HG03045 (cell line): Measurements from ENCODE around the gene ATM.

ENCODE experiments used
- ATAC-seq: cut with Tn5 transposase; IDR thresholded peaks from one replicate; pipeline ENCODE4 v1.9.1; 2021; ENCODE audit warnings: mild to moderate bottlenecking, moderate library complexity; ENCODE audit not compliant: unreplicated experiment

ATM gene, protein sequence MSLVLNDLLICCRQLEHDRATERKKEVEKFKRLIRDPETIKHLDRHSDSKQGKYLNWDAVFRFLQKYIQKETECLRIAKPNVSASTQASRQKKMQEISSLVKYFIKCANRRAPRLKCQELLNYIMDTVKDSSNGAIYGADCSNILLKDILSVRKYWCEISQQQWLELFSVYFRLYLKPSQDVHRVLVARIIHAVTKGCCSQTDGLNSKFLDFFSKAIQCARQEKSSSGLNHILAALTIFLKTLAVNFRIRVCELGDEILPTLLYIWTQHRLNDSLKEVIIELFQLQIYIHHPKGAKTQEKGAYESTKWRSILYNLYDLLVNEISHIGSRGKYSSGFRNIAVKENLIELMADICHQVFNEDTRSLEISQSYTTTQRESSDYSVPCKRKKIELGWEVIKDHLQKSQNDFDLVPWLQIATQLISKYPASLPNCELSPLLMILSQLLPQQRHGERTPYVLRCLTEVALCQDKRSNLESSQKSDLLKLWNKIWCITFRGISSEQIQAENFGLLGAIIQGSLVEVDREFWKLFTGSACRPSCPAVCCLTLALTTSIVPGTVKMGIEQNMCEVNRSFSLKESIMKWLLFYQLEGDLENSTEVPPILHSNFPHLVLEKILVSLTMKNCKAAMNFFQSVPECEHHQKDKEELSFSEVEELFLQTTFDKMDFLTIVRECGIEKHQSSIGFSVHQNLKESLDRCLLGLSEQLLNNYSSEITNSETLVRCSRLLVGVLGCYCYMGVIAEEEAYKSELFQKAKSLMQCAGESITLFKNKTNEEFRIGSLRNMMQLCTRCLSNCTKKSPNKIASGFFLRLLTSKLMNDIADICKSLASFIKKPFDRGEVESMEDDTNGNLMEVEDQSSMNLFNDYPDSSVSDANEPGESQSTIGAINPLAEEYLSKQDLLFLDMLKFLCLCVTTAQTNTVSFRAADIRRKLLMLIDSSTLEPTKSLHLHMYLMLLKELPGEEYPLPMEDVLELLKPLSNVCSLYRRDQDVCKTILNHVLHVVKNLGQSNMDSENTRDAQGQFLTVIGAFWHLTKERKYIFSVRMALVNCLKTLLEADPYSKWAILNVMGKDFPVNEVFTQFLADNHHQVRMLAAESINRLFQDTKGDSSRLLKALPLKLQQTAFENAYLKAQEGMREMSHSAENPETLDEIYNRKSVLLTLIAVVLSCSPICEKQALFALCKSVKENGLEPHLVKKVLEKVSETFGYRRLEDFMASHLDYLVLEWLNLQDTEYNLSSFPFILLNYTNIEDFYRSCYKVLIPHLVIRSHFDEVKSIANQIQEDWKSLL (N-terminal part only)

DNA sequence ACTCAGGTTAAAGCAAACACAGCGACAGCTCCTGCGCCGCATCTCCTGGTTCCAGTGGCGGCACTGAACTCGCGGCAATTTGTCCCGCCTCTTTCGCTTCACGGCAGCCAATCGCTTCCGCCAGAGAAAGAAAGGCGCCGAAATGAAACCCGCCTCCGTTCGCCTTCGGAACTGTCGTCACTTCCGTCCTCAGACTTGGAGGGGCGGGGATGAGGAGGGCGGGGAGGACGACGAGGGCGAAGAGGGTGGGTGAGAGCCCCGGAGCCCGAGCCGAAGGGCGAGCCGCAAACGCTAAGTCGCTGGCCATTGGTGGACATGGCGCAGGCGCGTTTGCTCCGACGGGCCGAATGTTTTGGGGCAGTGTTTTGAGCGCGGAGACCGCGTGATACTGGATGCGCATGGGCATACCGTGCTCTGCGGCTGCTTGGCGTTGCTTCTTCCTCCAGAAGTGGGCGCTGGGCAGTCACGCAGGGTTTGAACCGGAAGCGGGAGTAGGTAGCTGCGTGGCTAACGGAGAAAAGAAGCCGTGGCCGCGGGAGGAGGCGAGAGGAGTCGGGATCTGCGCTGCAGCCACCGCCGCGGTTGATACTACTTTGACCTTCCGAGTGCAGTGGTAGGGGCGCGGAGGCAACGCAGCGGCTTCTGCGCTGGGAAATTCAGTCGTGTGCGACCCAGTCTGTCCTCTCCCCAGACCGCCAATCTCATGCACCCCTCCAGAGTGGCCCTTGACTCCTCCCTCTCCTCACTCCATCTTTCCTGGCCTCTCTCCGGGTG is at the start of gene ATM, which contains the start of gene NPAT:
TSS of gene ATM (plus strand) at position 494 of the 774 bp plus-strand sequence. CDS start 4,558 bp downstream, outside the sequence.
TSS of gene NPAT (minus strand) at position 65 of the 774 bp plus-strand sequence. CDS start 102 bp downstream, outside the sequence.
- ATAC-seq: peak; percentile 87

DNA sequence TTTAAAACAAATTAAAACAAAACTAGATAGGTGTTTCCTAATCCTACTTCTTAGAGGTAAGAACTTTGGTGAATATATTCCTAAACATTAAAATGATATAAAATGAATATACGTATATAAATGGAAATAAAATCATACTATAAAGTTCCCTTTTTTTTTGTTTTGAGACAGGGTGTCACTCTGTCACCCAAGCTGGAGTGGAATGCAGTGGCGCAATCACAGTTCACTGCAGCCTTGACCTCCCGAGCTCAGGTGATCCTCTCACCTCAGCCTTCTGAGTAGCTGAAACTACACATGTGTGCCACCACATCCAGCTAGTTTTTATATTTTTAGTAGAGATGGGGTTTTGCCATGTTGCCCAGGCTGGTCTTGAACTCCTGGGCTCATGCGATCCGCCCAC is 45.3 kb upstream of the ATM start:
- no peak for ATAC-seq

DNA sequence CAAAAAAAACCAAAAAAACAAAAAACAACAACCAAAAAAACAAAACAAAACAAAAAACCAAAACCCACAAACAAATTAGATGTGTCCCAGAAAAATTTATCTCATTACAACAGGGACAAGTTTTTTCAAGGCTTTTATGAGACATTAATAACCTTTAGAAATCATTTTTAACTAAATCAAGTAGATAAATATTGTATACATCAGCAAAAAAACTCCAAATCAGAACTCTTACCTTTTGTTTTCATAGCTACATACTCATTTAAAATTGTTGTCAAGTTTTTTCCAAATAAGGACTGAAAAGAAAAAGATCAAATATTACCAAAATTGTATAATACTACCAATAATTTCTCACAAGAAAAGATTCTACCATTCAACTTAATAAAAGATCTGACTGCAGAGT is 29.1 kb upstream of the ATM start:
- no peak for ATAC-seq

DNA sequence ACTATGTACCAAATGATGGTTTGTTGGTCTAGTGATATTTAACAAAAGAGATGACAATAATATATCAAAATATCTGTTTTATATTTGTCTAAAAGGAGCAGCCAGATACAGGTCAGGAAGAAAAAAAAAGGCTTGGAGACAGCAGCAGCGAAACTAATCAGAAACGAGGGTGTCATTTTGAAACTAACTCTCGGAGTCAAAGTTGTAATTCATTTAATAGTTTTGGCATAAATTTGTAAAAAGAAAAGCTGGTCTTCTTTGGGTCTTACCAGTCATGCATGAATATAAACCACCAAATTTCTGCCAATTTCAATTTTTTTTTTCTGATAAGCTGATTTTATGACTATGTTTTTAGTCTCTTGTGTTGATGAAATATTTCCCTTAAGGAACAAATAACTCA is 26.0 kb upstream of the ATM start:
- no peak for ATAC-seq

DNA sequence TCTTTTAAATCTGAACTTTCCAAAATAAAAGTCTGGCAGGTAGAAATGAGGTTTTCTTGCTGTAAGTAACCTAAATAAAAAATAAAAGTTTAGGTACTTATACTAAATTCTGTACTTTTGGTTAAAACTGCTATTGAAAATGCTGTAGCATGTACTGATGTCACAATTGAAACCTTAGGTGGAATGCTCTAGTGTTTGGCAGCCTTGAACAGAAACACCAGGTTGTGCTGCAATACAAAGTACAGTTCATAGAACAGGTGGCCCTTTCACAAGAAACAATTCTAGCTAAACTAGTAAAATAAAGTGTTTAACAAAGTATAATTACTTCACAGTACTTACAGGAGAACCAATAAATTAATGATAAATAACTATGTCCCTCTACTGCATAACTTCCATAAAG is 25.5 kb upstream of the ATM start:
- no peak for ATAC-seq

DNA sequence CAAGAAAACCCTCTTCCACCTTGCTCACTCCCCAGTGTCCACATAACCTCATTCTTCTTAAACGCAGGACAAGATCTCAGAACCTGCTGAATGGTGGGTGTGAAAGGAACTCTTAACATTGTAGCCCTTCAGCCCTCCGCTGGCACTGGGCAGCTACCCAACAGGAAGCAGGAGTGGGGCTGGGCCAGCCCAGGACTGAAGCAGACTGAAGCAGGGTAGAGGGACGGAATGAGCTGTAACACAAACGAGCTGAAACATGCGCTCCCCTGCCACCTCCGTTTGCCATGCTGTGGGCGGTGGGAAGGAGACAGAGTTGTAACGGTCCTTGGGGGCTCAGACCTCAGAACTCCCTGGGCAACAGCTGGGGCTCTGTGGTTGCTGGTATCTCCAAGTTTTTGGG is 24.0 kb upstream of the ATM start:
- ATAC-seq: no peak

DNA sequence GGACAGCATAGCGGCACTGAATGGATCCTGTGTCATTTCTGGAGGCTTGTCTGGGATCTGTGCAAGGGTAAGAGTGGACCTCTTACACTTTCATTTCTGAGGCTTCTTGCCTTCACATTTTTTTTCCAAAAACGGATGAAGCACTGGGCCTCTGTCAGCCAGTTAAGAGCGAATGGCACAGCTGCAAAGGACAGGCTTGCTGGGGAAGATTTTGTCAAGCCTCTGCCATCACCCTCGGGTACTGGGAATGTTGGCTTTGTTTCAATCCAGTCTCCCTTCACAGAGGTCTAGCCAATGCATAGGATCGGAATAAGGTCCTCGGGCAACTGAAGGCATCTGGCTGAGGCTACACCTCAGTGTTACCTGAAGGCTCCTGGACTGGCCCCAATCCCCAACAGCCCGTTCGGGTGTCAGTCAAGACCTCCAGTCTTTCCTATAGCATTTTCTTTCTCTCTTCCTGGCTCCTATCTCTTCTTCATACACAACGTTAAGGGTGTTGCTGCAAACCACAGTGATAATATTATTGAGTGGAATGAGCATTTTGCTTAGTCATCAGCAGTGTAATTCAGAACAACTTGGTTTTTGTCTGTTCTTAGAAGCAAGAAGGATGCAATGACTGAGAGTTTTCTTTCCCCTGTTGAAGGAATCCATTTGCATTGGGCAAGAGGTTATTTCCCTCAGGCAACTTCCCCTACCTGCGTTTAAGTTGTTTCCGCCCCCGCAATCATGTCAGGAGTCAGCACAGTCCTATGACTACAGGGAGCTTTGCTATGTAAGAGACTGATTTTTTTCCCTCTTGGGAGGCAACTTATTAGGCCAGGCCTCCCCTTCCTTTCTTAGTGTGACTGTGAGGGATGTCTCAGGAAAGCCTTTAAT is 23.2 kb upstream of the ATM start:
- peak; percentile 75 for ATAC-seq

DNA sequence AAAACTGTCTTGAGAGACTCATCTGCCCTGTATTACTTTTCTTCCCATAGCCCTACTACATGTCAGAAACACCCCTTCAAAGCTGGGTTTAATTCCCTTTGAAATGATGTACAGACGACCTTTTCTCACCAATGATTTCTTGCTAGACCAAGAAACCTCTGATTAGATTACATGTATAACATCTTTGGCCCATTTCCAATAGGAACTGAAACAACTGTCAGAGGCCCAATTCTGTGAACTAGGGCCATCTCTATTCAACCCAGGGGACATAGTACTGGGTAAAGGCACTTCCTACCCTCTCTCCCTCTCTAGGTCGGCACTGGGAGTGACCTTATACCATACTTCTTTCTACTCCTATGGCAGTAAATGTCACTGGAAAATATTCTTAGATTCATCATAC is 19.8 kb upstream of the ATM start:
- no peak for ATAC-seq

DNA sequence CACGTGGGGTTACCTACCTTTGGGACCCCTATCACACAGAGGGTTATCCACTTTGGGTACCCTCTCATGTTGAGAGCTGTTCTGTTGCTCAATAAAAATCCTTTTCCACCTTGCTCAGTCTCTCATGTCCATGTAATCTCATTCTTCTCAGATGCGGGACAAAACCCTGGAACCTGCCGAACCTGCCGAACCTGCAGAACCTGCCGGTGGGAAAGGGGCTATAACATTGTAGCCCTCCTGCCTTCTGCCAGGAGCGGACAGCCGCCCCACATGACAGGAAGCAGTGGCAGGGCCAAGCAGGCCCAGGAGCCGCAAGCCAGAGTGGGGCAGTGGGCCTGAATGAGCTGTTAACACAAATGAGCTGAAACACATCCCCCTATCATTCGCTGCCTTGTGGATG is 18.5 kb upstream of the ATM start:
- ATAC-seq: no peak

DNA sequence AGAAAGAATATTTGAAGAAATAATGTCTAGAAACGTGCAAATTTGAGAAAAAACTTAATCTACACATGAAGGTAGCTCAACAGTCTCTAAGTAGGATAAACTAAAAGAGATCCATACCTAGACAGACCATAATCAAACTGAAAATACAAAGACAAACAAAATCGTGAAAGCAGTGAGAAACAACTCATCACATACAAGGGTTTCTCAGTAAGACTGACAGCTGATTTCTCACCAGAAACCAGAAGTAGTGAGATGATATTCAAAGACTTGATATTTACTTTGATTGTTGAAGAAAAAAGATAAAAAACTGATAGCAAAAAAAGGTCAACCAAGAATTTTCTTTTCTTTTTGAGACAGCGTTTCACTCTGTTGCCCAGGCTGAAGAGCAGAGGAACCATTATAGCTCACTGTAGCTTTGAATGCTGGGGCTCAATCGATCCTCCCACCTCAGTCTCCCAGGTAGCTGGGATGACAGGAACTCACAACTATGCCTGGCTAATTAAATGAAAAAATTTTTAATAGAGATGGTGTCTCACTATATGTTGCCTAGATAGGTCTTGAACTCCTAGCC is 17.9 kb upstream of the ATM start:
- no peak for ATAC-seq

DNA sequence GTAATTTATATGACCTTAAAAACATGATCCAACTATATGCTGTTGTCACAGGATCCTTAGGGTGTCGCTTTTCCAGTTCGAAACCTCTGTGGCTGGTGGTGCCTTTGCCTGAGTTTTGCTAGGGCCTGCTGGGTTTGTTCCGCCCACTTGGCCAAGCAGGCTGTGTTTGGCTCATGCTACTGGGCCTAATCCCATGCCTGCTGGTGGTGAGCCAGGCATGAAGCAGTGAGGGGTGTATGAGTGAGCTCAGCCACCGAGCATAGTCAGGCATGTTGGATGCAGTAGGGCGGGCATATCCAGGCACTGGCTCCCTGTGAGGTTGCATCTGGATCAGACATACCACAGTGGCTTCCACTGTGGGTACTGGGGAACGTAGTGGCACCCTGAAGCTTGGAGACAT is 16.7 kb upstream of the ATM start:
- ATAC-seq: no peak

DNA sequence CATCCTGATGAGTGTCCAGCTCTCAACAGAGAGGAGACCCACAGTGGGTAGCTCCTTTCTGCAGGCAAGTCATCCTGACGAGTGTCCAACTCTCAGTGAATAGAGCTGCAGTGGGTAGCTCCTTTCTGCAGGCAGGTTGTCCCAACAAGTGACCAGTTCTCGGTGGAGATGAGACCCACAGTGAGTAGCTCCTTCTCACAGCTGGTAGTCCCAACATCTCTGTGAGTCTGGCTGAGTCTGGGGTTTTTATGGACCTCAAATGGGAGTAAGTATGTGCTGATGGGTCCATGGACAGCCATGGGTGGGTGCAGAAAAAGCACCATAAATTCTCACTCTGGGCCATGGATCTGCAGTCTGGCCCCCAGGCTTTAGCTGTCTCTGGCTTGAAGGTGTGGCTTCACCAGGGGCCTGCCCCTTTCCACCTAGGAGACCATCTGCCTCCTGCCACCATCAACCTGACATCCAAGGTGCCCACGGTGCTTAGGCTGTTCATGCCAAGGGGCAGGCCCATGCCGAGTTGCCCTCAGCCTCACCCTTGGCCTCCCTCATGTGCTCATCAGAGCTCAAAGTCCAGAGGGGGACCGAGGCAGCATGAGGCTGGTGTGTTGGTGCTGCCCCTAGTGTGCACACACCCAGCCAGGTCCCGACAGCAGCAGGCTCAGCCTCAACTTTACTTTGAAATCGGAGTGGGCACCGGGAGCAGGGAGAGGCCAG is 15.7 kb upstream of the ATM start:
- ATAC-seq: no peak

DNA sequence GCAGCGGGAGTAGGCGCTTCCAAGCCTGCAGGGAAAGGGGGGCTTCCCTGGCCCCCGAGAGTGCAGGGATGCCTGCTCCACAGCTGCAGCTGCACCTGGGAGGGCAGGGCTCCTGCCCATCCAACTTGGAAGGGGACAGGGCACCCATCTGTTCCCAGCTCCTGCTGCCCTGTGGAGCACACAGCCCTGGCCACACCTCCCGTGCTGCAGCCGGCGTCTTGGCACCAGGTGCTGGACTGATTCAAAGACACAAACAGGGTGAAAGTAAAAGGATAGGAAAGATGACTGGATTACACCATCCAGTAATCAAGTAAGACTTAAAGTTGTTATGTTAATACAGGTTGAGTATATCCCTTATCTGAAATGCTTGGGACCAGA is 15.2 kb upstream of the ATM start:
- ATAC-seq: no peak

DNA sequence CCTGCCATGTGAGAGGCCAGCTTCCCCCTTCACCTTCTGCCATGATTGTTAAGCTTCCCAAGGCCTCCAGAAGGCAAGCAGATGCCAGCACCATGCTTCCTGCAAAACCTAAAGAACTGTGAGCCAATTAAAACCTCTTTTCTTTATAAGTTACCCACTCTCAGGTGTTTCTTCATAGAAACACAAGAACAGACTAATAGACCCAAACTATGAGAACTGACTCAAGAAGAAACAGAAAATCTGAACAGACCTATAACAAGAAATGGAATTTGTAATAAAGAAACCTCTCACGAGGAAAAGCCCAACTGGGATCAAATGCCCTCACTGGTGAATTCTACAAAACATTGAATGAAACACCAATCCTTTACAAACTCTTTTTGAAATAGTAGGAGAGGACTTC is 12.4 kb upstream of the ATM start:
- ATAC-seq: no peak

DNA sequence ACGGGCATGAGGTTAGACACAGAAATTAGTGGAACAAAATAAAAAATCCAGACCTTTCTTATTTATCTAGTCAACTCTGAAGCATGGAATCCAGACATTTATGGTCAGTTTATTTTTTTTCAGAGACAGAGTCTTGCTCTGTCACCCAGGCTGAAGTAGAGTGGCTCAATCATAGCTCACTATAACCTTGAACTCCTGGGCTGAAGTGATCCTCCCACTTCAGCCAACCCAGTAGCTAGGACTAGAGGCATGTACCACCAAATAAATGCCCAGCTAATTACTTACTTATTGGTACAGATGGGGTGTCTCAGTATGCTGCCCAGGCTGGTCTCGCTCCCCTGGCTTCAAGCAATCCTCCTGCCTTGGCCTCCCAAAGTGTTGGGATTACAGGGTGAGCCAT is 9.1 kb upstream of the ATM start:
- ATAC-seq: no peak

DNA sequence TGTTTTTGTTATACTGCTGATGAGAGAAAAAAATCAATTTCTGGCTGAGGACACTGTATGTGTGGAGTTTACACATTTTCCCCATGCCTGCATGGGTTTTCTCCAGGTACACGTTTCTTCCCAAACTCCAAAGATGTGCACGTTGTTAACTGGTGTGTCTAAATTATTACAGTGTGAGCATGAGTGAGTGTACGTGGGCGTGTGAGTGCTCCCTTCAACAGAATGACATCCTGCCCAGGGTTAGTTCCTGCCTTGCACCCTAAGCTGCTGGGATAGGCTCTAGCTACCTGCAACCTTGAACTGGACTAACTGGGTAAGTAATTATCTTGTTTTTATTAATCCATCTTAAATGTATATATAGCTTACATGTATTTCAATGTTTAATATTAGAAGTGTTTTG is 5.9 kb upstream of the ATM start:
- ATAC-seq: no peak

DNA sequence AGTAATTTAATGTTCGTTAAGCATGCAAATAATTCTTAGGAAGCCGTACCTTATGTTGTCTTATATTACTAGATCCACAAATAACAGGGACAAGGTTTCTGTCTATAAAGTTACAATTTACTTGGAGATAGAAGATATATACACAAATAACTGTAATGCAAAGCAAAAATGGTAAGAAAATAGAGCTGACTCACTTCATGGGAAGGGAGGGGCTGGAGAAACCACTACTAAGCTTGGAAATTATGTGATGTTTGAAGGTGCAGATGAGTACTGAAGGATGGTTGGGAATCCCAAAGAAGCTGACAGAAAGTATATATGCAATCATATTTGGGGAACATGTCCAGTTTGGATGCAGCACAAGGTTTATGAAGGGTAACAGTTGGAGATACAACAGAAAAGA is 4.4 kb upstream of the ATM start:
- no peak for ATAC-seq
